ENCODE results near the gene PRMT1. TPM values are rescaled to one million over a fixed set of nuclear protein-coding genes. Genes with fewer than 3 reads are reported as not detected.

Gene PRMT1
- total and polyA plus RNA-seq, 2 of the 13 experiments (the other 11 are each of a cell fraction or from before 2014, with no cell fraction given), result 324 to 374 TPM

DNA sequence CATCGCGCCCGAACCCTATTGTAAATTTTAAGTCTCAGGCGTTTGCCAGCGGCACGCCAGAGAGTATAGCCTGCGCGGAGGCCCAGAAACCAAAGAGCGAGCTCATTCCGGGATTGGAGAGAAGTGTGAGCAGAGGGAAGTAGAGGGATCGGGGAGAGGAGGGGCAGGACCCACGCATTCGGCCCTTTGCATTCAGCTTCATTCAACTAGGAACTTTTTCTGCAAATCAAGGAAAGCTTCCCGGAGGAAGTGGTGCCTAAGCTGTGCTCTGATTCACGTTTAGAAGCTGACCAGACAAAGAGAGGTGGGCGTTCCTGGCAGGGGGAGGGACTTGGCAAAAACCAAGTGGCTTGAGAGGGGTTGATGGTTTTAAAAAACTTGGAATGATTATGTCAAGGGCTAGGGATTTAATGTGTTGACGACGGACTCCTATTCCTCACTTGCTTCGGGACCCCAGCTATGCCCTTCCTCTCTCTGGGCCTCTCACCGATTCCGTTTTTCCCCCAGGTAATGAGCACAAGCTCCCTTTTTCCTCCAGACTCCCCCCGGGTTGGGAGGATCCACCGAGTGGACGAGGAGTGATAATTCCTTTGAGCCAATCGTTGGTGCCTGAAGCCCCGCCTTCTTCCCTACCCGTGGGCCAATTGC lies 811 bp upstream of the PRMT1 start (continued):
- TF ChIP-seq, protein P1, sequence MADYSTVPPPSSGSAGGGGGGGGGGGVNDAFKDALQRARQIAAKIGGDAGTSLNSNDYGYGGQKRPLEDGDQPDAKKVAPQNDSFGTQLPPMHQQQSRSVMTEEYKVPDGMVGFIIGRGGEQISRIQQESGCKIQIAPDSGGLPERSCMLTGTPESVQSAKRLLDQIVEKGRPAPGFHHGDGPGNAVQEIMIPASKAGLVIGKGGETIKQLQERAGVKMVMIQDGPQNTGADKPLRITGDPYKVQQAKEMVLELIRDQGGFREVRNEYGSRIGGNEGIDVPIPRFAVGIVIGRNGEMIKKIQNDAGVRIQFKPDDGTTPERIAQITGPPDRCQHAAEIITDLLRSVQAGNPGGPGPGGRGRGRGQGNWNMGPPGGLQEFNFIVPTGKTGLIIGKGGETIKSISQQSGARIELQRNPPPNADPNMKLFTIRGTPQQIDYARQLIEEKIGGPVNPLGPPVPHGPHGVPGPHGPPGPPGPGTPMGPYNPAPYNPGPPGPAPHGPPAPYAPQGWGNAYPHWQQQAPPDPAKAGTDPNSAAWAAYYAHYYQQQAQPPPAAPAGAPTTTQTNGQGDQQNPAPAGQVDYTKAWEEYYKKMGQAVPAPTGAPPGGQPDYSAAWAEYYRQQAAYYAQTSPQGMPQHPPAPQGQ (CRISPR knock-in tag; IDR thresholded peaks at IDR 0.05; ENCODE audit: borderline replicate concordance), result no peak
- peak; percentile 16; the same call in 1 of the 2 replicates for TF ChIP-seq KLF11 (CRISPR knock-in tag; IDR thresholded peaks at IDR 0.05)
- TF ChIP-seq MAFK (conservative IDR thresholded peaks at IDR 0.05 in 1 of 2, IDR thresholded peaks at IDR 0.05 in 1 of 2; ENCODE audit: low read length in 2 of 2), result 0 out of 4 replicates have a peak, but pooled peaks of 1 of the 2 experiments have one; percentile 19
- no peak for TF ChIP-seq HNRNPK (IDR thresholded peaks at IDR 0.05; ENCODE audit: low read depth, low read length, poor library complexity, severe bottlenecking)
- TF ChIP-seq RXRB (CRISPR knock-in tag; IDR thresholded peaks at IDR 0.05; ENCODE audit: borderline replicate concordance), result no peak
- TF ChIP-seq, protein P2, sequence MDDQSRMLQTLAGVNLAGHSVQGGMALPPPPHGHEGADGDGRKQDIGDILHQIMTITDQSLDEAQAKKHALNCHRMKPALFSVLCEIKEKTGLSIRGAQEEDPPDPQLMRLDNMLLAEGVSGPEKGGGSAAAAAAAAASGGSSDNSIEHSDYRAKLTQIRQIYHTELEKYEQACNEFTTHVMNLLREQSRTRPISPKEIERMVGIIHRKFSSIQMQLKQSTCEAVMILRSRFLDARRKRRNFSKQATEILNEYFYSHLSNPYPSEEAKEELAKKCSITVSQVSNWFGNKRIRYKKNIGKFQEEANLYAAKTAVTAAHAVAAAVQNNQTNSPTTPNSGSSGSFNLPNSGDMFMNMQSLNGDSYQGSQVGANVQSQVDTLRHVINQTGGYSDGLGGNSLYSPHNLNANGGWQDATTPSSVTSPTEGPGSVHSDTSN (CRISPR knock-in tag; IDR thresholded peaks at IDR 0.05; ENCODE audit: borderline replicate concordance), result no peak
- TF ChIP-seq HMG20A (CRISPR knock-in tag; IDR thresholded peaks at IDR 0.05; ENCODE audit: borderline replicate concordance), result no peak
- 0 out of 2 replicates have a peak, but pooled peaks have one; percentile 57 for TF ChIP-seq ZKSCAN8 (CRISPR knock-in tag; IDR thresholded peaks at IDR 0.05; ENCODE audit: borderline replicate concordance)
- TF ChIP-seq DNMT1 (CRISPR knock-in tag; IDR thresholded peaks at IDR 0.05), result no peak
- TF ChIP-seq, protein P3, sequence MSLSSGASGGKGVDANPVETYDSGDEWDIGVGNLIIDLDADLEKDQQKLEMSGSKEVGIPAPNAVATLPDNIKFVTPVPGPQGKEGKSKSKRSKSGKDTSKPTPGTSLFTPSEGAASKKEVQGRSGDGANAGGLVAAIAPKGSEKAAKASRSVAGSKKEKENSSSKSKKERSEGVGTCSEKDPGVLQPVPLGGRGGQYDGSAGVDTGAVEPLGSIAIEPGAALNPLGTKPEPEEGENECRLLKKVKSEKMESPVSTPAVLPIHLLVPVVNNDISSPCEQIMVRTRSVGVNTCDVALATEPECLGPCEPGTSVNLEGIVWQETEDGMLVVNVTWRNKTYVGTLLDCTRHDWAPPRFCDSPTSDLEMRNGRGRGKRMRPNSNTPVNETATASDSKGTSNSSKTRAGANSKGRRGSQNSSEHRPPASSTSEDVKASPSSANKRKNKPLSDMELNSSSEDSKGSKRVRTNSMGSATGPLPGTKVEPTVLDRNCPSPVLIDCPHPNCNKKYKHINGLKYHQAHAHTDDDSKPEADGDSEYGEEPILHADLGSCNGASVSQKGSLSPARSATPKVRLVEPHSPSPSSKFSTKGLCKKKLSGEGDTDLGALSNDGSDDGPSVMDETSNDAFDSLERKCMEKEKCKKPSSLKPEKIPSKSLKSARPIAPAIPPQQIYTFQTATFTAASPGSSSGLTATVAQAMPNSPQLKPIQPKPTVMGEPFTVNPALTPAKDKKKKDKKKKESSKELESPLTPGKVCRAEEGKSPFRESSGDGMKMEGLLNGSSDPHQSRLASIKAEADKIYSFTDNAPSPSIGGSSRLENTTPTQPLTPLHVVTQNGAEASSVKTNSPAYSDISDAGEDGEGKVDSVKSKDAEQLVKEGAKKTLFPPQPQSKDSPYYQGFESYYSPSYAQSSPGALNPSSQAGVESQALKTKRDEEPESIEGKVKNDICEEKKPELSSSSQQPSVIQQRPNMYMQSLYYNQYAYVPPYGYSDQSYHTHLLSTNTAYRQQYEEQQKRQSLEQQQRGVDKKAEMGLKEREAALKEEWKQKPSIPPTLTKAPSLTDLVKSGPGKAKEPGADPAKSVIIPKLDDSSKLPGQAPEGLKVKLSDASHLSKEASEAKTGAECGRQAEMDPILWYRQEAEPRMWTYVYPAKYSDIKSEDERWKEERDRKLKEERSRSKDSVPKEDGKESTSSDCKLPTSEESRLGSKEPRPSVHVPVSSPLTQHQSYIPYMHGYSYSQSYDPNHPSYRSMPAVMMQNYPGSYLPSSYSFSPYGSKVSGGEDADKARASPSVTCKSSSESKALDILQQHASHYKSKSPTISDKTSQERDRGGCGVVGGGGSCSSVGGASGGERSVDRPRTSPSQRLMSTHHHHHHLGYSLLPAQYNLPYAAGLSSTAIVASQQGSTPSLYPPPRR (CRISPR knock-in tag; IDR thresholded peaks at IDR 0.05; ENCODE audit: borderline replicate concordance), result no peak
- no peak for TF ChIP-seq NFYB (CRISPR knock-in tag; IDR thresholded peaks at IDR 0.05)
- no peak; the same call in 1 of the 2 replicates for TF ChIP-seq YEATS2 (CRISPR knock-in tag; IDR thresholded peaks at IDR 0.05; ENCODE audit: borderline replicate concordance)
- peak; percentile 47; the same call in 1 of the 2 replicates for TF ChIP-seq MEF2D (CRISPR knock-in tag; IDR thresholded peaks at IDR 0.05)
- no peak for TF ChIP-seq FOXJ3 (CRISPR knock-in tag; IDR thresholded peaks at IDR 0.05; ENCODE audit: borderline replicate concordance)
- peak; percentile 85 for TF ChIP-seq KDM1A (CRISPR knock-in tag; IDR thresholded peaks at IDR 0.05)
- TF ChIP-seq, protein P4, sequence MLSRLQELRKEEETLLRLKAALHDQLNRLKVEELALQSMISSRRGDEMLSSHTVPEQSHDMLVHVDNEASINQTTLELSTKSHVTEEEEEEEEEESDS (CRISPR knock-in tag; IDR thresholded peaks at IDR 0.05; ENCODE audit: borderline replicate concordance), result no peak
- TF ChIP-seq TARDBP (CRISPR knock-in tag; IDR thresholded peaks at IDR 0.05), result peak; percentile 37; the same call in 1 of the 2 replicates
- peak; percentile 30; the same call in 1 of the 2 replicates for TF ChIP-seq SP1 (IDR thresholded peaks at IDR 0.05)
- TF ChIP-seq SP1 (CRISPR knock-in tag; IDR thresholded peaks at IDR 0.05), result no peak; the same call in 1 of the 2 replicates
- no peak for TF ChIP-seq IRF2 (CRISPR knock-in tag; IDR thresholded peaks at IDR 0.05)

All from HepG2 (cell line).